HAP-1 (cell line): ENCODE results near the gene ATL2.

ENCODE experiments used
- DNase-seq, 2 experiments: peaks; one replicate each; pipeline ENCODE4 v3.0.0-alpha.2; 2016 to 2020; ENCODE audit warnings: low spot score in 2 of 2
- H3K27me3 ChIP-seq: fragments of 250-450 bp; sonication (Bioruptor Pico); 2 replicates; pipeline ENCODE4 v1.5.1; 2020; ENCODE audit warnings: low read depth, mild to moderate bottlenecking, moderate library complexity
- H3K36me3 ChIP-seq: fragments of 250-450 bp; sonication (Bioruptor Pico); replicated peaks from 2 replicates; pipeline ENCODE4 v1.5.1; 2020; ENCODE audit warnings: mild to moderate bottlenecking
- H3K4me1 ChIP-seq: fragments of 250-450 bp; sonication (Bioruptor Pico); 2 replicates; pipeline ENCODE4 v1.5.1; 2020; ENCODE audit warnings: mild to moderate bottlenecking
- H3K4me3 ChIP-seq: fragments of 250-450 bp; sonication (Bioruptor Pico); 2 replicates; pipeline ENCODE4 v1.5.1; 2020; ENCODE audit warnings: mild to moderate bottlenecking, moderate library complexity
- H3K9me3 ChIP-seq: fragments of 250-450 bp; sonication (Bioruptor Pico); 2 replicates; pipeline ENCODE4 v1.5.1; 2020; ENCODE audit warnings: mild to moderate bottlenecking, moderate library complexity
- in situ Hi-C: fragments of 300-500 bp; cut with MboI; formaldehyde crosslinking; loops from 3 replicates; pipeline ENCODE4 v1.14.3; 2020; ENCODE audit warnings: low sequenced_read_pairs, inconsistent platforms, mixed read lengths

The ATL2 gene

DNA sequence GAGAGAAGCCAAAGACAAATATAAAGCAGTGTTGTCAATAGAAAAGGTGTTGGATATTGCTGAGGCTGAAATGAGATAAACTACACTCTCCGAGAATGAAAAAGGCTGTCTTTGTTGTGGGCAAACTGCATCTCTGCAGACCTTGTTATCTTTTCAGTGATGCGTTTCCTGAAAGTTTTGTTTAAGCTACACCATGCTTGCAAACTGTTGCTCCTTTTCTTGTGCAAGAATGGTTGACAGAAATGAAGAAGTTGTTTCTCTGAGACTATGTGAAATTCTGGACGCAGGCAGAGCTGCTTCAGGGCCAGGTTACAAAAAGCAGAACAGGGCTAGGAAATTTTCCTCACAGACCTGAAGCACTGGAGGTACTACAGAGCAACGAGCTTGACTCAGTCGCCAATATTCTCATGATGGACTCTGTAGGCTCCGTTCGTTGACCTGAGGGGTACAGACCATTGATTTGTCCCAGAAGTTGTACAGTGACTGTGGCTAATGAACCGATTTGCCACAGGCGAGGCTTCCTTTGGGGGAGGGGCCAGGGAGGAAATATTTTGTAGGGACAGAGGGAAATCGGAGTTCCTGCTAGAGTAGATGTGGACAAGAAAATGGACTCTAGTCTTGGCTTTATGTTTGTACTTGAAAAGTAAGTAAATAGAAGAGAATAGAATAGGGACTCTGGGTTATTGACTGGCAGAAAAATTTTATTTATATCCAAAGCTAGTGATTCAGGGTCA lies 3.5 kb upstream of the ATL2 start:
- in situ Hi-C loops = no loop called here
- H3K4me3 ChIP-seq = no peak overlapping the region
- no peak for DNase-seq

DNA sequence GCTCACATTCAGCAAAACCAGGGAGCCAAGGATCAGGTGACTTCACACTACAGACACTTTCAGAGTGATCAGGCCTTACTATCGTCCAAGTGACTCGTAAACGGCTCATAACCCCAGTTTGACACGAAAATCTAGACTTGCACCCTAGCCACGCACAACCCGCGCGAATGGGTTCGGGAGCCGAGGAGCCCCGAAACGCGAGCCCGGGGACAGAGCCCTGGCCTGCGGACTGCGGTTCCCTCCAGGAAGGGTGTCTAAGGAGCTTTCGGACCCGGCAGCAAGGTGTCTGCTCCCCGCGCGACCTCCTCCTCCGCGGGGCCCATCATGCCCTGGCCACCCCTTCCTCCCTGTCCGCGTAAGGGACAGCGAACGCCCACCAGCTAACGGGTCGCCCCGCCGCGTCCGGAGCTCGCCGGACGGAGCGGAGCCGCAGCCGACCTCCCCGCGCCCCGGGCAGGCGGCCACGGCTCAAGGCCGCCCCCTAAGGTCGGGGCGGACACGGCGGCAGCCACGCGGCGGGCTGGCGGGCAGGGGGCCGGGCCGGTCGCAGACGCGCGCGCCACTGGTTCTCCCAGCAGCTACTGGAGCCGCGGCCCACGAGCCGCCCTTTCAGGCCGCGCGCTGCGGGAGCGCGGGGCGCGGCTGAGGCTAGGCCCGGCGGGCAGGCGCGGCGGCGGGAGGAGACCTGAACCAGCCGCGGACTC lies 575 bp downstream of the ATL2 start:
- peaks cover 18% of the 10 kb centered on the region for H3K4me1 ChIP-seq
- peak; percentile 68 to 75 for DNase-seq
- 0 out of 2 replicates have a peak, but pooled peaks cover 4% of the 10 kb centered on the region for H3K36me3 ChIP-seq
- in situ Hi-C loops = no loop called here
- peak overlapping the region; percentile 80 for H3K4me3 ChIP-seq
- no peaks in the 10 kb centered on the region for H3K9me3 ChIP-seq
- H3K27me3 ChIP-seq = no peaks in the 10 kb centered on the region

More for the DNA sequence above, 3.5 kb upstream of the ATL2 start:
- no peaks in the 10 kb centered on the region for H3K36me3 ChIP-seq
- peaks cover 10% of the 10 kb centered on the region for H3K4me1 ChIP-seq
- no peaks in the 10 kb centered on the region for H3K27me3 ChIP-seq
- no peaks in the 10 kb centered on the region for H3K9me3 ChIP-seq

DNA sequence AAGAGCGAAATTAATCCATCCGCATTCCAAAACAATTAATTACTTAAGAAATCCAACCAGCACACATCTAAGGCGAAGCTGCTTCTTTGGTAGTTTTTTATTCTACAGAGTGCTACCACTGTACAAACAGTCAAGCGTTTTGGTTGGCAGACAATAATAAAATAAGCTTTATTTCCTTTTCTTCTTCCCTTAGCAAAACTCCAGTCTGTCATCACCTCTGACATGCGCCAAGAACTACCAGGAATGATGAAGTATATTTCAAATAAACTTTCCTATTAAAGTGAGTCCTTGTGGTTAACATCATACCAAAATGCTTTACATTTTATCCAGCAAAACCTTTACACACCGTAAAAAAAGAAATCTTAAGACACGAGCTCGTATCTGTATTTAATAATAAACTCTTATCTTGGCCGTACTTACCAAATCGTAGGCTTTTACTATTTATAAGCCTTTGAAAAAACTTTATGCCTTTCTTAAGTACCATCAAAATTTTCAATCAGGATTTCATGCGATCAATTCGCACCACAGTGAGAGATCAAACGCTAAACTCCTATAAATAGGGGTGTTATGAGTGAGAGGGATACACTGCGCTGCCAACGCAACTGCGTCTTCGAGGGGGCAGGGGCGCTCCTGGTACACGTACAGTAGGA lies 1.3 kb downstream of the ATL2 start:
- Histone ChIP-seq H3K4me1 (peaks cover 18% of the 10 kb centered on the region), H3K4me3 (peak overlapping the region; percentile 80), H3K9me3 (no peaks in the 10 kb centered on the region), H3K36me3 (0 out of 2 replicates have a peak, but pooled peaks cover 4% of the 10 kb centered on the region), H3K27me3 (no peaks in the 10 kb centered on the region)
- peak in 1 of 2 experiments; percentile 78 for DNase-seq
- in situ Hi-C loops = no loop called here

DNA sequence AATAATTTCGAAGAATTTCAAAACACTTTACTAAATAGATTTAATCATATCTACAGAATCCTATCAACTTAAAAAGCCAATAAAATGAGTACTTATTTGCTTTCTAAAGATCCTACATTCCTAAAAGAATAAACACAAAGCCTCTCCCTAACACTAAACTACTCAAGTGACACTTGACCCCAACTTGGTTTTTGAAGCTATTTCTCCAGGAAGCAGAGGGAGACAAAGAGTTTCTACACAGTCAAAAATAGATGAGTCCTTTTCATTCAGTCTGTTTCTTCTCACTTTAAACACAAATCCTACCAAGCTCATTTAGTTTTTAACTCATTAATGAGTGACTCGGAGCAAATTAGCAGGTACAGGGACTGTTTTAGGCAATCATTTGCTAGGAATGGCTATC lies 2.1 kb downstream of the ATL2 start:
- no peaks in the 10 kb centered on the region for H3K27me3 ChIP-seq
- peak overlapping the region; percentile 80 for H3K4me3 ChIP-seq
- in situ Hi-C loops = no loop called here
- peak in 1 of 2 experiments; percentile 64 for DNase-seq
- H3K9me3 ChIP-seq = no peaks in the 10 kb centered on the region
- 0 out of 2 replicates have a peak, but pooled peaks cover 4% of the 10 kb centered on the region for H3K36me3 ChIP-seq
- H3K4me1 ChIP-seq = peaks cover 18% of the 10 kb centered on the region

DNA sequence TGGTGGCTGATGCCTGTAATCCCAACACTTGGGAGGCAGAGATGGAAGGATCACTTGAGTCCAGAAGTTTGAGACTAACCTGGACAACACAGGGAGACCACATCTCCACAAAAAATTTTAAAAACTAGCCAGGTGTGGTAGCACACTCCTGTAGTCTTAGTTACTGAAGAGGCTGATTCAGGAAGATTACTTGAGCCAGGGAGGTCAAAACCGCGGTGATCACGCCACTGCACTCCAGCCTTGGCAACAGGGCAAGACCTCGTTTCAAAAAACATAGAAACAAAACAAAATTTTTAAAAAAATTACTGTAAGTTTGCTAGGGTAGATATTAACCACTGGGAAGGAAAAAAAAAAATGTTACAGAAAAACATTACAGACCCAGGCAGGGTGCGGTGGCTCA lies 5.8 kb downstream of the ATL2 start:
- no peak overlapping the region for H3K4me3 ChIP-seq
- in situ Hi-C loops = no loop called here

DNA sequence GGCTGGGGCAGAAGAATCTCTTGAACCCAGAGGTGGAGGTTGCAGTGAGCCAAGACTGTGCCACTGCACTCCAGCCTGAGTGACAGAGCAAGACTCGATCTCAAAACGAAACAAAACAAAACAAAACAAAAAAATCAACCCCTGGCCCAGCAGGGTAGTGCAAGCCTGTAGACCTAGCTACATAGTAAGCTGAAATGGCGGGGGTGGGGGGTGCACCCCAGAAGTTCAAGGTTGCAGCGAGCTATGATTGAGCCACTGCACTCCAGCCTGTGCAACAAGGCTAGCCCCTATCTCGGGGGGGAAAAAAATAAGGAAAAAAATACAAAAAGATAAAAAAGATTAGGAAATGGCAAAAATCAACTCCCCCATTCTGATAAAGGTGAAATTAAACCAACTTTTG lies 6.4 kb downstream of the ATL2 start:
- Histone ChIP-seq H3K27me3 (no peaks in the 10 kb centered on the region), H3K36me3 (0 out of 2 replicates have a peak, but pooled peaks cover 4% of the 10 kb centered on the region), H3K9me3 (no peaks in the 10 kb centered on the region), H3K4me3 (no peak overlapping the region), H3K4me1 (peaks cover 8% of the 10 kb centered on the region)
- DNase-seq = no peak
- in situ Hi-C loops = no loop called here

More for the DNA sequence above, 5.8 kb downstream of the ATL2 start:
- 0 out of 2 replicates have a peak, but pooled peaks cover 4% of the 10 kb centered on the region for H3K36me3 ChIP-seq
- no peaks in the 10 kb centered on the region for H3K27me3 ChIP-seq
- no peak for DNase-seq
- no peaks in the 10 kb centered on the region for H3K9me3 ChIP-seq
- H3K4me1 ChIP-seq = peaks cover 8% of the 10 kb centered on the region

DNA sequence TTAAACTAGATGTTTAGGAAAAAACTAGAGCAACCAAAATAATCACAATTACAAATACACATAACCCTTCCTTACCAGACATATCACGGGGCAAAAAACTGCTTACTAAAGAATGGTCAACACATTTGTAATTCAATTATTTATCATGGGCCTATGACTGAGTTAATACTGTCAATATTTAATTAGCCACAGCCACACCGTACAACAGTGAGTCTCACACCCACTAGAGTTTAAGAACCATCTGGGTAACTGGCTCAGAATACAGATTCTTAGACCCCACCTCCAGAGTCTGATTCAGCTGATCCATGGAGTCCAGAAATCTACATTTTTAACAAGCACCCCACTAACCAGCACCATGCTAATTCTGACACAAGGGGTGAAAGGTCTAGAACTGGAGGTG lies 14.8 kb downstream of the ATL2 start:
- Histone ChIP-seq H3K36me3 (peaks cover 5% of the 10 kb centered on the region; the same call in 1 of the 2 replicates), H3K27me3 (no peaks in the 10 kb centered on the region), H3K9me3 (no peaks in the 10 kb centered on the region), H3K4me3 (no peak overlapping the region), H3K4me1 (no peaks in the 10 kb centered on the region)
- no peak for DNase-seq
- in situ Hi-C loops = no loop called here

DNA sequence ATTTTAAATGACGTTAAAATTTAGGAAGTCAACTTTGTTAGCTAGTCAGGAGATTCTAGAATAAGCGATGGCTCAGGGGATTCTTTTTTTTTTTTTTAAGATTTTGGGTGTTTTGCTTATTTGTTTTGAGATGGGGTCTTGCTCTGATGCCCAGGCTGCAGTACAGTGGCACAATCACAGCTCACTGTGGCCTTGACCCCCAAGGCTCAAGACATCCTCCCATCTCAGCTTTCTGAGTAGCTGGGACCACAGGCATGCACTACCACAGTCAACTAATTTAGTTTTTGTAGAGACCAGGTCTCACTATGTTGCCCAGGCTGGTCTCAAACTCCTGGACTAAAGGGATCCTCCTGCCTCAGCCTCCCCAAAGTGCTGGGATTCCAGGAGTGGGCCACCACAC lies 16.9 kb downstream of the ATL2 start:
- no peak for DNase-seq
- Histone ChIP-seq H3K36me3 (peaks cover 5% of the 10 kb centered on the region; the same call in 1 of the 2 replicates), H3K9me3 (no peaks in the 10 kb centered on the region), H3K4me3 (no peak overlapping the region), H3K4me1 (no peaks in the 10 kb centered on the region), H3K27me3 (no peaks in the 10 kb centered on the region)
- in situ Hi-C loops = no loop called here

DNA sequence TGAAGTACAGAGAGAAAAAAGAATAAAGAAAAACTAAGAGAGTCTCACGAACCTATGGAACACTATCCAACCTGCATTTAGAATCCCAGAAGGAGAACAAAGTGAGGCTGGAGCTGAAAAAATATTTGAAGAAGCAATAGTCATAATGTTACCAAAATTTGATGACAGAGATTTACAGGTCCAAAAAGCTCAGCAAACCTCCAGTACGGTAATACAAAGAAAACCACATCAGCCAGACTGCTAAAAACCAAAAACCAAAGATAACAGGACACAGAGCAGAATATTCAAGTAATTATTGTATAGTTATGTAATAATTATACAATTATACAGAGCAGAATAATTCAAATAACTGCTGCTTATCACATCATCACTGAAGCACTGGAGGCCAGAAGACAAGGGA lies 23.7 kb downstream of the ATL2 start:
- no peak for DNase-seq
- H3K36me3 ChIP-seq = peaks cover 12% of the 10 kb centered on the region
- H3K27me3 ChIP-seq = no peaks in the 10 kb centered on the region
- in situ Hi-C loops = no loop called here
- H3K4me3 ChIP-seq = no peak overlapping the region
- H3K4me1 ChIP-seq = no peaks in the 10 kb centered on the region
- H3K9me3 ChIP-seq = no peaks in the 10 kb centered on the region

DNA sequence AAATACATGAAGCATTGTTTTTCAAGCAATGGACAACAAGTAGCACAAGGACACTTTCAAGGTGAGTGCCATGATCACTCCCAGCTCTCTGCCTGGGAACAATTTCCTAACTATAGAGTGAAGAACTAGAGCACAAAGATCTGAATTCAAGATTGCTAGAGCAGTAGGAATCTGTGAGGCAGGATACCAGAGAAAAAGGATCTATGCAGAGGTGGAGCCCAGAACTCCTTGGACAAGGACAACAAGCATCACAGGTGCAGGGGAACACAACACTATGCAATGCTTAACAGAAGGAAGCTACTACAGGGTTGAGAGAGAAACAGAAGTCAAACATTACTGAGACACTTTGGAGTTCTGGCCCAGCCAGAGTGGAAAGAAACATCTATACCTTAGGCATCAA lies 24.7 kb downstream of the ATL2 start:
- no peaks in the 10 kb centered on the region for H3K4me1 ChIP-seq
- peaks cover 6% of the 10 kb centered on the region for H3K36me3 ChIP-seq
- H3K4me3 ChIP-seq = no peak overlapping the region
- no peak for DNase-seq
- H3K9me3 ChIP-seq = no peaks in the 10 kb centered on the region
- in situ Hi-C loops = no loop called here
- no peaks in the 10 kb centered on the region for H3K27me3 ChIP-seq

DNA sequence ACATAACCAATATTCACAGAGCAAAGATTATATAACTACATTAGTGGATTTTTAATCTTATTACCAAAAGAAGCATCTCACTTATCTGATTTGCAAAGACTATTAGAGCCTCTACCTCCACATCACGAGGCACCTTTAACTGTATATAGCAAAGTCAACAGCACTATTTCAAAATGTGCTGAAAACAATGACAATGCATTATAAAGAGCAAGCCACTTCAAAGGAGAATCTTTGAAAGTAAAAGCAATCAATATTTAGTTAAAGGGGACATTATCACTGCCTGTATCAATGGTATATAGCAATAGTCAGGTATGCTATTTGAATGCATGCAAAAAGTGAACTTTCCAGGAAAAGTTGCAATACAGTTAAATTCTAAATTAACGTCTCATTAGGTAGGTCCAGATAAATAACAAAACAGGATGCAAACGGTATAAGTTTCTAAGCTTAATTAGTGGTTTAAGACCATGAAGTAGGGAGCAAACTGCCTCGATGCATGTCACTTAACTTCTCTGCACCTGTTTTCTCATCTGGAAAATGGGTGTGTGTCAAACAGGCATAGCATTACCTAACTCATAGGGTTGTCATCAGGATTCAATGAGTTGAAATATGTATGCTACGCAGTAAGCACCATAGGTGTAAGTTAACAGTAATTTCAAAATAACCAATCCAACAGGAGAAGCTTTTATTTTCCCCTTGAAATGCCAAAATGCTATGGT lies 31.6 kb downstream of the ATL2 start:
- DNase-seq = no peak
- in situ Hi-C loops = no loop called here
- peaks cover 37% of the 10 kb centered on the region for H3K36me3 ChIP-seq

DNA sequence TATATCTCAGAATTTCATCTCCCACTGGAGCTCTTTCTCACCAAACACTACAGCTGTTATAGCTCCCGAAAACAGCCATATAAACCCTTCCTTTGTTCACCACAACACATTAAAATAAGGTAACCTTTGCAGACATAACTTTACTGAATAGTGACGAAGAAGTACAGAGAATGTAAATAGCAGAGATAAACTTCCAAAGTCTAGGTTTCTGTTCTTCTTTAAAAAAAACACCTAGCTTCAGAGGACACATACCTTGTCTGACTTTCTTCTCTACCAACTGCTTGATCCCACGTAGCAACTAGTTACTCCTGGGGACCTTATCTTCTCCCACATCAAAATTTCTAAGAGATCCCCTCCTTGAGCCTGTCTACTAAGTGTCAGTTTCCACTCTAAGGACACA lies 32.3 kb downstream of the ATL2 start:
- no peaks in the 10 kb centered on the region for H3K9me3 ChIP-seq
- peaks cover 41% of the 10 kb centered on the region for H3K36me3 ChIP-seq
- H3K4me1 ChIP-seq = no peaks in the 10 kb centered on the region
- no peak overlapping the region for H3K4me3 ChIP-seq
- H3K27me3 ChIP-seq = no peaks in the 10 kb centered on the region
- in situ Hi-C loops = no loop called here
- DNase-seq = no peak

More for the DNA sequence above, 31.6 kb downstream of the ATL2 start:
- Histone ChIP-seq H3K4me1 (no peaks in the 10 kb centered on the region), H3K4me3 (no peak overlapping the region), H3K9me3 (no peaks in the 10 kb centered on the region), H3K27me3 (no peaks in the 10 kb centered on the region)

DNA sequence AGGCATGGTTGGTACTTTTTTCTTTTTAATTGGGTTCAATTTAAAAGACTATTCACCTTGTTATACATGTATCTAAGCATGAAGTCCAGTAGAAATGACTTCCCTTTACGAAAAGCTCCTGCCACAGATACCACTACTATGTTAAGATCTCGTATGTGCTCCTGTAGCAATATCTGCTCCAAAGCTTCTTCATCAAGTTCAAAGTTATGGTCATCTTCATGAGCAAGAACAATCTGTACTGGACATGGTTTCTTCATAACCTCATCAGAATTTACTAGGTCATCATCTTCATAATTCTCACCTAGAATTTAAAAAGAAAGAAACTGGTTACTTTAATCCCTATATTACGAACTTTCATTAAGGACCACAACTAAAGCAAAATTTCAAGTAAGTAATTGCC lies 33.9 kb downstream of the ATL2 start:
- no peak overlapping the region for H3K4me3 ChIP-seq
- H3K27me3 ChIP-seq = no peaks in the 10 kb centered on the region
- H3K4me1 ChIP-seq = no peaks in the 10 kb centered on the region
- H3K9me3 ChIP-seq = no peaks in the 10 kb centered on the region
- in situ Hi-C loops = no loop called here
- no peak for DNase-seq
- peaks cover 46% of the 10 kb centered on the region for H3K36me3 ChIP-seq
